CD4-positive, alpha-beta T cell treated with Interleukin-10 for 1 hour (primary cell): ENCODE measurements around the gene NT5C1A.

Experiments
- DNase-seq: peaks from one replicate; pipeline ENCODE4 v3.0.0-alpha.2; 2020

NT5C1A gene

DNA sequence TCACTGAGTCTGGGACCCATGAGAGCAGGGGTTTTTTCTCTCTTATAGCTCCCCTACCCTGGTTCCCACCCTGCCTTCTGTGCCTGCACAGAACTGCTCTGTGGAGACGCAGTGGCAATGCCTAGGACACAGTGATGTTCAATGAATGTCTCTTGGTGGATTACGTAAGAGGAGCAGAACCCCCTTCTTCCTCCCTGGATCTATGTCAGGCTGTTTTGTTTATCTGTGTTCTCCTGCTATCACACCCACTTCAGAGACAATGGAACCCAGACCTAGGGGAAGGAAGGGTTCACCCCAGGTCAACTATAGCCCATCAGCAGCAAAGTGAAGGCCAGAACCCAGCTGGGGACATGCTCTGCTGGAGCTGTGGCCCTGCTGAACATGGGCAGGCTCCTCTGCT lies 17.3 kb upstream of the NT5C1A start:
- no peak for DNase-seq

DNA sequence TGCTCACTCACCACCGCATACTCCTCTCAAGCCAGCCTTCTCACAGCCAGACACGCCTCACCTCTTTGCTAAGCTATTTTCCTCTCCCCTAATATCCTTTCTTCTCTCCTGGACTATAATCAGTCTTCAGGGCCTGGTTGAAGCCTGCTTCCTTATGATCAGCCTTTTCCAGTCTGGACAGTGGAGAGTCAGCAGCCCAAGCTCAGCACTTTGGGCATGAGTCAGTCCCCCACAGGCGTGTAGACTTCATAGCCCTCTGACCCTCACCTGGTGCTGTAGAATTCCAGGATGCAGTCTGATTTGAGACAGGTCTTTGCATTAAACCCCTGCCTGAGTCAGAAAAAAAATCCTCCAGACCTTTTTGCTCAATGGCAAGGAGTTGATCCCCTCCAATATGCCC lies 16.8 kb upstream of the NT5C1A start:
- DNase-seq, result no peak

DNA sequence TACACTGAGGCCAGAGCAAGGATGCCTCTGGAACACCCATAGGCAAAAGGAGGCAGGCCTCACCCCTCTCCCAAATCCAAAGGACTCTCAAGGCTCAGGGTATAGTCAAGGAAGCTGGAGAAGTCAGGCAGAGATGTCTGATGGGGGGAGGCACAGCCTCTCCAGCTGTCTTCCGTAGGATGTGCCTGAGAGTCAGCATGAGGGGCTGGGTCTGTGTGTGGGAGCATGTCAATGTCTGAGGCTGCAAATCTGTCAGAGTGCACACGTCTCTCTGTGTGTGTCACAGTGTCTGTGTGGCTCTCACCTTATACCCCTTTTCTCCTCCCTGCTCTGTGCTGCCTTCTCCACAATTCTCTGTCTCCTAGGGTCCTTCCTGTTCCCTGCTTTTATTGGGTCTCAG lies 15.3 kb upstream of the NT5C1A start:
- no peak for DNase-seq

DNA sequence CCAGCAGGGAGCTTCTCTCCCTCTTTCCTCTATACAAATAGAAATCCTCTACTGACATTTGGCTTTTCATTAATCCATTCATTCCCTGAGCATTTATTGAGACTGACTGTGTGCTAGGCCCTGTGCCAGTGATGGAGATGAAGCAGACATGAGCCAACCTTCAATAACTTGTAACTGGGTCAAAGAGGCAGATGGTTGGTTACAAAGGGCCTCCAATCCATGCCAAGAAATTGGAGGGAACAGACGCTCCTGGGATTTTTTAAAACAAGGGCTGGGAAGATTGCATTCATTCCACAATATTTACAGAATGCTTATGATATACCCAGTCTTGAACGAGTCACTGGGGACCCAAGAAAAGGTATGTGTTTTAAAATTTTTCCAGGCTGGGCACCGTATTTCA lies 13.2 kb upstream of the NT5C1A start:
- DNase-seq, result no peak

DNA sequence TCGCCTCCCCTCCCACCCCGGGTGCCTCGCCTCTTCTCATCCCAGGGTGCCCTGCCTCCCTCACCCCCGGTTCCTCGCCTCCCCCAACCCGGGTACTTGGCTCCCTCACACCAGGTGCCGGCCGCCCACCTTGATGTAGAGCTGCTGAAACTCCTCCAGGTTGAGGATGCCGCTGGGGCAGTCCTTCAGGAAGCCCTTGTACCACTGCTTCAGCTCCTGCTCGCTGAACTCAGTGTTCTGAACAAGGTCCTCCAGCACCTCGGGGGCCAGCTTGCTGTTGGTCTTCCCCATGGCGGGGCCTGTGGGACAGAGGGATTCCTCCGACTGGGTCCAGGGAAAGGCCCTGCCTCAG lies 12.4 kb upstream of the NT5C1A start:
- DNase-seq, result no peak

GRCh38 chr1:39683591-39684312 lies 11.8 kb upstream of the NT5C1A start:
- DNase-seq, result peak; percentile 80

- DNase-seq, result no peak
Measured at GRCh38 chr1:39681999-39682398, 10.1 kb upstream of the NT5C1A start.

- no peak for DNase-seq
Measured at GRCh38 chr1:39681294-39681693, 9.4 kb upstream of the NT5C1A start.

DNA sequence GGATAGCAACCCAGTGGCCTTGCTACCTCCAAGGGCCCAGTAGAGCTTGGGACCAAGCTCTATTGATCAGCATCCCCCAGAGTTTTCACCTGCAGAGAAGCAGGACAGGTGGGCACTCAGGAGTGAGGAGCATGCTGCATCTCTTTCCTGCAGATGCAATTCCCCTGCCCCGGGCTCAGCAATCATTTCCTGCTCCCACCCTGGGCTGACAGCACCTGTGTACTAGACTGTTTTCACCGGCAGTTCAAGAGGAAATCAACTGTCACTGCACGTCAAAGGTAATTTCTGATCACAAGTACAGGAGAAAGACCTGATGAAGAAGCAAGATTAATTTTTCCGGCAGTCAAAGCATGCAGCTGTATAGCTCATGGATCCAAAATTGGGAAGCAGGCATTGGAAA lies 8.8 kb upstream of the NT5C1A start:
- peak; percentile 26 for DNase-seq

DNA sequence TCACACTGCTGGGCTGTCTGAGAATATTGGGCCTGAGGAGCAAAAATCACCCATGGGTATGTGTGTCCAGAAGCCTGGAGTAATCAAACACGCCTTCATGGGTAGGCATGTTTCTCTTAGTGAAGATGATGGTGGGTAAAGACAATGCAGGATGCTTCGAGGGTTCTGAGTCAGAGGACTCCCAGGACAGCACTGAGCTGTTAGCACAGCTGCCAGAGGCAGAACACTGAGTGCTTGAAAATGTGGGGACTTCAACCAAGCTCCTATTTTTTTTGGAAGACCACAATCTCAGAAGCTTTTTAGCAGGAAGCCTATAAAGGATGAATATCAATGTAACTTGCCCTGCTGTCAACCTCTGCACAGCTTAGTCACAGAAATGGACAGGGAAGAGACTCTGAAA lies 7.9 kb upstream of the NT5C1A start:
- DNase-seq, result no peak

DNA sequence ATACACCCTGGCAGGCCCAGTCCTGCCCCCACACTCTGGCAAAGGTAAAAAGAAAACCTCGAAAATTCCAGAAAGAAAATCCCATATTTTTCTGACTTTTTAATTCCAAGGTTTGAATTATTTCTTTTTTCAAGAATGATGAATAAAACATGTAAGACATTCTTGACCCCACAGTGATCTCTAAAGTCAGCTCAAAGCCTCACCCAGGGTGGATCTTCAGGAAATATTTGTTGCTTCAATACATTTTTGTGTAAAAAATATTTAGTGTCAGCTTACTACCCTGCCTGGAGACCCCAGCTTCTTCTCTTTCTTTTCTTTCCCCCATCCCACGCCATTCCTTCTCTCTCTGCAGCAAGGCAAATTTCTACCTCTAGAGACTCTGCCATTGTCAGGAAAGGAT lies 7.0 kb upstream of the NT5C1A start:
- DNase-seq, result no peak

DNA sequence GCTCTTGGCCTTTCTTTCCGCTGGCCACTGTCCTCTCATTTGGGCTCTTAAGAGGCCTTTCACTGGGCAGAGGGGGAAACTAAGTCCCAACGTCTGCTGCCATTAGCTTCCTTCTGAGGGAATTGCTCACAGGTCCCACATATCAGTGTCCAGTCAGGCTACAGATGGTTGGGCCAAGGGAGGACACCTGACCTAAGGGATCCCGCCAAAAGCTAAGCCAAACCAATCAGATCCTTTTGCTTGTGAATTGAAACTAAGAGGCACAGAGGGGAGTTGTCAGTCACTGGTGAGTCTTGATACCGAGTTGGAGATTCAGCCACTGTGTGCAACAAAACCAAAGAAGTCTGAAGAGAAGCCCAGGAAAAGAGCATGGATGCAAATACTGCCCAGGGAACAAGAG lies 5.7 kb upstream of the NT5C1A start:
- DNase-seq, result no peak

DNA sequence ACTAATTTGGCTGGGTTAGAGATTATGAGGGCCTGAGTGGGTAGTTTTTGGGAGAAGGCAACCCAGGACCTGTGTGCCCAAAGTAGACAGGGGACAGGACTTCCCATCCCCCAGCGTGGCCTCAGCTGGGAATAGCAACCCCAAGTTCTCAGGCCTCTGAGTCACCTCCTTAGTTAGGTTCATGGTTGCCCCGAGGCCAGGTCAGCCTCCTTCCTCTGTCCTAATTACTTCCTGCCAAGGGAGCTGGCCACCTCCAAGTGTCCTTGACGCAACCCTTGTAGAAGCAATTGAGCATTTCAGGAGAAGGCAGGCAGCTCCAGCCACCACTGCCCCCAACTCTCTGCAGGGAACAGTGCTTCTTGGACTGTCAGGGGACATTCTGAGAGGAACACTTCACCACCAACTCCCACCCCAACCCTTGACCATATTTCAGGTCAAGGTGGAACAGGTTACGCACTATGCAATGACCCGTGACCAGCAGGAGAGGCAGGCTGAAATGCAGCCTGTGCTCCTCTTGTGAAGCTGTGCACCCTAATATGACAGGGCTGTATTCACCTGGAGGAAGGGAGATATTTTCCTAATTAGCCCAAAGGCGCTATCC lies 5.1 kb upstream of the NT5C1A start:
- DNase-seq, result no peak

GRCh38 chr1:39675220-39675619 lies 3.3 kb upstream of the NT5C1A start:
- no peak for DNase-seq

- no peak for DNase-seq
Measured at GRCh38 chr1:39673215-39673614, 1.3 kb upstream of the NT5C1A start.

- peak; percentile 52 for DNase-seq
Measured at GRCh38 chr1:39672551-39672947, 642 bp upstream of the NT5C1A start.

GRCh38 chr1:39671433-39671792 lies 494 bp downstream of the NT5C1A start:
- no peak for DNase-seq

DNA sequence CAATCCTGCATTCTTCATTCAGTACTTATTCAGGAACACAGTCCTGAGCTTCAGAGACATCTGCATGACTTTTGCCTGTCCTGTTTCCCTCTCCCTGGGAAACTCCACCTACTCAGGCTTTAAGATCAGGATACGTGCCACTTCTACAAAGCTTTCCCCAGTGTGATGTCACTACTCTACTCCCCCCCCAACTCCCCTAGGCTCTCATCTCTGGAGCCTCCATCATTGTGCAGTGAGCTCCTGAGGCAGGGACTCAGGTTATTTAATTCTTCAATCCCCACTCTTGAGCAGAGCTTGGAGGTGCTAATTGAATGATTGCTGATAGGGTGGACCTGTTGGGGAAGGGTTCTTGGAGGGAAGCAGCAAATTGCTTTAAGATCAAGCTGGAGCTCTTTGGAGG lies 1.2 kb downstream of the NT5C1A start:
- DNase-seq, result no peak

DNA sequence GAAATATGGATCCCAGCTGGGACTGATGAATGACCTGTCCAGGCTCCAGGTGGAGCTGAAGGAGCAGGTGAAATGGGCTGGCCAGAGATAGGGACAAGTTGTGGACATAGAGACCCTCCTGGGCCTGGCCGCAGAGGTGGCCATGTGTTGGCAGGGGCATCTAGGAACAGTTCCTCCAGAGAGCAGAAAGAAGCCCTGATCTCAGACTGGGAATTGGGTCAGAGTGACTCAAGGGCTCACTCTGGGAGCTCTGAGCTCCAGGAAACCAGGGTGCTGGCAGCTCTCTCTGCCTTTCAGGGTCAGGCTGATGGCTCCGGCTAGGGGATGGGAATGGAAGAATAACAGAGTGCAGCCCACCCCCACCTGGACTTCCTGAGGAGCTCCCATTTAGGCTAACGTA lies 3.0 kb downstream of the NT5C1A start:
- no peak for DNase-seq

GRCh38 chr1:39668111-39668510 lies 3.8 kb downstream of the NT5C1A start:
- DNase-seq, result no peak

DNA sequence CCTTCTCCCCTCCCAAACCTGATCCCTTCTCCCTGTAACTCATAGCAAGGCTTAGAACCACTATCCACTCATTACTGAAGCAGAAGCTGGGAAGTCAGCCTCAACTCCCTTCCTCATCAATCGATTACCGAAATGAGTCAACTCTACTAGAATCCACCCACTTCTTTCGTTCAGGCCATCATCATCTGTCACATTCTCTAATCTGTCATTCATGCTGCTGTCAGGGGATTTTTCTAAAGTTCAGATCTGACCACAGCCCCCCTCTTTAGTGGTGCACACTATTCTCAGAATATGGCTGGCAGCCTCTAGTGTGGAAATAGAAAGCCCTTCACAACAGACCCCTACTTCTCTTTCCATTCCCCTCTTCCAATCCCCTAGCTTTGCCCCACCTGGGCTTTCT lies 5.1 kb downstream of the NT5C1A start:
- DNase-seq, result no peak

DNA sequence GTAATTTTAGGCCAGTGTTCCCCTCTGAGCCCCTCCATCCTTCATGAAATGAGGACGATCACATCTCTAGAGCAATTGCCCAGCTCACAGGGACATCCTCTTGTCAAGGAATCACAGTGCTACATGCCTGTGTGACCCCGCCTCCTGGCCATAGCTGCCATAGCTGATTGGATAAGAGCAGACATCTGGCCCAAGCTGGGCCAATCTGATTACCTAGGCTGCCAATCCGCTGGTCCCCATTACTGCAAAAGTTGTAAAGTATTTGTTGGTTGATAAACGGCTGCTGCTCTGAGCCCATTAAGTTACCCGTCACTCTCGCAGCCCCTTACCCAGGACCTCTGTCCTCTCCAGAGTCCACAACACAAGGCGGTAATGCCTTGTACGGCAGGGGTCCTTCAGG lies 8.3 kb downstream of the NT5C1A start:
- DNase-seq, result no peak

DNA sequence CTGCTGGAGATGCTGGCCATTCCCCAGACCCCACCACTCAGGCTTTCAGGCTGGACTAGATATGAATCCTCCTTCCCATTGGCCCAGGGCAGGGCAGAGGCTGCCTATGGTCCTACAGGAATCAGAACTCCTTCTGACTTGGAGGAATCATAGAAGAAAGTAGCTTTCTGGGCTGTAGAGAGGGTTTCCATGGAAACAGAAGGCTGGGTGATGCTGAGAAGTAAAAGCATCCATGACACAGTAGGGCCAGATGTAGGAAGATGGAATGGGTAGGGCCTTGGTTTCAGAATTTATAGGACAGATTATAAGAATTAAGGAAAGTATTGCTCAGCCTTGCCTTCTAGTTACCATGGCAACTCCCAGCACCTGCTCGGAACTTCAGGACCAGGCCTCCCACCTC lies 9.0 kb downstream of the NT5C1A start:
- no peak for DNase-seq

DNA sequence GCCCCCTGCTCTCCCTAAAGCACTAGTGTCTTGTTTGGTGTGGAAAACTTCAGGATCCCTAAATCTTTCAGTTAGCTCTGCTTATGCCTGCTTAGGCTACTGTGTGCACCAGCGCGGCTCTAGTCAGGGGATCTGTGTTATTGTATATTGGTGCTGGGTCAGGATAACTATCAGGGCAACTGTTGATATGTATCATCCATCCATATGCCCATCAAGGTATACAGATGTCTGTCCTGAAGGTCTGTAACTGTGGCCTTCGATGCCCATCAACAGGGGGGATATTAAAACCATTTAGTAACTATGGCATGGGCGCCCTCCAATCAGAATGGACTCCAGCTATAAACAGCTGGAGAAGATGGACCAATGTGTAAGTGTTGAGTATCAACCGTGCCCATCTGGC lies 12.4 kb downstream of the NT5C1A start:
- DNase-seq, result no peak

GRCh38 chr1:39659110-39659509 lies 12.8 kb downstream of the NT5C1A start:
- no peak for DNase-seq
